ENCODE measurements around the gene PRKCH.

Gene PRKCH

GRCh38 chr14:61535032-61535431, 213.7 kb downstream of the PRKCH start:
- Histone ChIP-seq H3K4me1 (ENCODE audit: control insufficient read depth, insufficient read depth, low read length) (peaks cover 8% of the 10 kb centered on the region), H3K9me3 (ENCODE audit: control insufficient read depth, insufficient read depth, low read depth, low read length) (no peaks in the 10 kb centered on the region), H3K4me3 (ENCODE audit: low read depth, low read length) (no peak overlapping the region), H3K36me3 (ENCODE audit: control insufficient read depth in 2 of 2, insufficient read depth in 1 of 2, low read length in 2 of 2) (peaks cover 0 to 2% of the 10 kb centered on the region in 2 experiments; a peak in 1 of 3 replicates), H3K27ac (ENCODE audit: extremely low read depth, low read depth, low read length) (no peak overlapping the region)
- TF ChIP-seq ZNF555 (tag by site-specific recombination; conservative IDR thresholded peaks at IDR 0.05): no peak
- TF ChIP-seq ZNF140 (tag by site-specific recombination; IDR thresholded peaks at IDR 0.05): no peak
- TF ChIP-seq ZFP3 (tag by site-specific recombination; IDR thresholded peaks at IDR 0.05; ENCODE audit: low read depth): no peak
- no peak for TF ChIP-seq ZNF311 (tag by site-specific recombination; IDR thresholded peaks at IDR 0.05; ENCODE audit: borderline replicate concordance)
- TF ChIP-seq ZNF639 (tag by site-specific recombination; IDR thresholded peaks at IDR 0.05): no peak
- TF ChIP-seq SP3 (tag by site-specific recombination; IDR thresholded peaks at IDR 0.05): no peak
- no peak for TF ChIP-seq ZNF266 (tag by site-specific recombination; IDR thresholded peaks at IDR 0.05; ENCODE audit: low read depth)
- no peak for TF ChIP-seq ZNF366 (tag by site-specific recombination; conservative IDR thresholded peaks at IDR 0.05)
- no peak for TF ChIP-seq ZNF18 (tag by site-specific recombination; IDR thresholded peaks at IDR 0.05)
- no peak for TF ChIP-seq ZNF274 (IDR thresholded peaks at IDR 0.05; ENCODE audit: low read length)
- no peak for TF ChIP-seq ZNF274 (tag by site-specific recombination; IDR thresholded peaks at IDR 0.05; ENCODE audit: borderline replicate concordance)
- CTCF ChIA-PET: no interaction called here
- POLR2A ChIA-PET: no interaction called here

- ChIA-PET CTCF (interaction anchor here (1.1 kb wide), 1 partner anchor 8 kb away, joined by 3 read pairs; no protein-coding TSS in a partner anchor), POLR2A (no interaction called here)
- H3K27ac ChIP-seq (ENCODE audit: extremely low read depth, low read depth, low read length): no peak overlapping the region
- TF ChIP-seq HOXD13 (CRISPR knock-in tag; IDR thresholded peaks at IDR 0.05; ENCODE audit: borderline replicate concordance): no peak
- TF ChIP-seq IKZF3 (tag by site-specific recombination; IDR thresholded peaks at IDR 0.05): no peak
- TF ChIP-seq ZNF777 (tag by site-specific recombination; IDR thresholded peaks at IDR 0.05; ENCODE audit: borderline replicate concordance): no peak
- no peak for TF ChIP-seq ZNF132 (tag by site-specific recombination; IDR thresholded peaks at IDR 0.05; ENCODE audit: borderline replicate concordance)
- TF ChIP-seq PRDM10 (tag by site-specific recombination; IDR thresholded peaks at IDR 0.05): 0 out of 2 replicates have a peak, but pooled peaks have one; percentile 17
- TF ChIP-seq ZNF416 (tag by site-specific recombination; IDR thresholded peaks at IDR 0.05): no peak
- no peaks in the 10 kb centered on the region for H3K36me3 ChIP-seq (ENCODE audit: control insufficient read depth in 2 of 2, insufficient read depth in 1 of 2, low read length in 2 of 2)
- H3K4me3 ChIP-seq (ENCODE audit: low read depth, low read length): no peak overlapping the region
- H3K4me1 ChIP-seq (ENCODE audit: control insufficient read depth, insufficient read depth, low read length): peaks cover 8% of the 10 kb centered on the region
- H3K9me3 ChIP-seq (ENCODE audit: control insufficient read depth, insufficient read depth, low read depth, low read length): no peaks in the 10 kb centered on the region
Observed at GRCh38 chr14:61535458-61535857, 214.1 kb downstream of the PRKCH start.
